GM12878 (cell line): ENCODE results near the gene UAP1. TPM values are rescaled to one million over a fixed set of nuclear protein-coding genes. Genes with fewer than 3 reads are reported as not detected.

ENCODE experiments used
- ATAC-seq: fragments of 200-7000 bp; cut with Tn5 transposase; 3 replicates; pipeline ENCODE4 v1.9.1; 2020; ENCODE audit warnings: mild to moderate bottlenecking, moderate library complexity
- BruUV-seq: library from RNA; stranded (reverse); fragments of 400-500 nt; replicated peaks from 2 replicates; lab custom pipeline; 2021; lab: Mats Ljungman, UMichigan
- CTCF ChIA-PET: fragments of 300-600 bp; sonication (Branson Sonifier 250); formaldehyde crosslinking; extraction: SDS; loops from one replicate; lab custom pipeline; 2021; ENCODE audit warnings: inconsistent platforms; lab: Yijun Ruan, JAX
- POLR2A ChIA-PET: fragments of 350-600 bp; formaldehyde crosslinking; extraction: SDS; loops from one replicate; lab custom pipeline; 2021; ENCODE audit warnings: inconsistent platforms; lab: Charles Lee
- RAD21 ChIA-PET: fragments of 300-600 bp; sonication (Branson Sonifier 250); formaldehyde crosslinking; loops from one replicate; lab custom pipeline; 2023; ENCODE audit warnings: antibody characterized with exemption; ENCODE audit not compliant: unreplicated experiment; lab: Charles Lee
- SMC1A ChIA-PET: fragments of 300-600 bp; sonication (Branson Sonifier 250); formaldehyde crosslinking; loops from one replicate; lab custom pipeline; 2023; ENCODE audit not compliant: unreplicated experiment, uncharacterized antibody; lab: Charles Lee
- DNase-seq: peaks from one replicate; pipeline ENCODE4 v3.0.0-alpha.2; 2011; ENCODE audit warnings: low read depth, low spot score
- FAIRE-seq: peaks from 3 replicates; lab custom pipeline; 2011; peaks lifted over from hg19 to GRCh38; lab: Jason Lieb, UNC
- H2AFZ ChIP-seq: 2 replicates; pipeline ENCODE4 v1.6.0; 2011; ENCODE audit warnings: low read depth, low read length, control low read depth; ENCODE audit not compliant: control insufficient read depth
- H3K27ac ChIP-seq: 2 replicates; pipeline ENCODE4 v1.5.1; 2011; ENCODE audit warnings: control low read depth; ENCODE audit not compliant: control insufficient read depth, insufficient read depth
- H3K27me3 ChIP-seq, 2 experiments: replicated peaks in 1 of 2; 2 replicates each; pipeline versions ENCODE4 v1.6.0 to v1.6.1; 2011; ENCODE audit warnings: low read length in 1 of 2; ENCODE audit not compliant: control insufficient read depth in 2 of 2, insufficient read depth in 2 of 2
- H3K36me3 ChIP-seq, 2 experiments: 2 replicates each; pipeline ENCODE4 v1.5.1; 2011; ENCODE audit warnings: low read length in 1 of 2; ENCODE audit not compliant: control insufficient read depth in 2 of 2, insufficient read depth in 2 of 2
- H3K4me1 ChIP-seq: 2 replicates; pipeline ENCODE4 v1.6.1; 2011; ENCODE audit warnings: mild to moderate bottlenecking, low read length, moderate library complexity, mixed read lengths; ENCODE audit not compliant: control insufficient read depth, insufficient read depth
- H3K4me2 ChIP-seq: 2 replicates; pipeline ENCODE4 v1.6.0; 2011; ENCODE audit warnings: control low read depth; ENCODE audit not compliant: control insufficient read depth, insufficient read depth
- H3K4me3 ChIP-seq: fragments of 200-600 bp; sonication (generic); 2 replicates; pipeline ENCODE4 v1.5.1; 2016
- H3K79me2 ChIP-seq: 2 replicates; pipeline ENCODE4 v1.6.0; 2011; ENCODE audit warnings: low read length; ENCODE audit not compliant: control insufficient read depth, insufficient read depth
- H3K9ac ChIP-seq: 2 replicates; pipeline ENCODE4 v1.8.0; 2011; ENCODE audit warnings: low read length, control low read depth, mixed read lengths; ENCODE audit not compliant: control insufficient read depth, insufficient read depth
- H3K9me3 ChIP-seq: replicated peaks from 3 replicates; pipeline ENCODE4 v1.5.1; 2011; ENCODE audit warnings: mild to moderate bottlenecking, low read length; ENCODE audit not compliant: control insufficient read depth, insufficient read depth
- H4K20me1 ChIP-seq: 2 replicates; pipeline ENCODE4 v1.6.0; 2011; ENCODE audit not compliant: control insufficient read depth, insufficient read depth
- MAX ChIP-seq: IDR thresholded peaks from 2 replicates; pipeline ENCODE4 v1.6.1; 2012; ENCODE audit warnings: low read depth, low read length, improper control_type of control experiment
- MEF2B ChIP-seq: fragments of 450-650 bp; IDR thresholded peaks from 2 replicates; pipeline ENCODE4 v1.6.1; 2018; ENCODE audit warnings: mild to moderate bottlenecking, moderate library complexity; ENCODE audit not compliant: partially characterized antibody, poor library complexity, severe bottlenecking
- NFIC ChIP-seq: IDR thresholded peaks from 2 replicates; pipeline ENCODE4 v1.6.1; 2012; ENCODE audit warnings: low read depth, mild to moderate bottlenecking, inconsistent platforms, low read length, moderate library complexity
- SIX5 ChIP-seq: IDR thresholded peaks from 2 replicates; pipeline ENCODE4 v1.6.1; 2011; ENCODE audit warnings: mild to moderate bottlenecking, low read depth, low read length, moderate library complexity; ENCODE audit not compliant: severe bottlenecking
- YBX1 ChIP-seq: fragments of 450-650 bp; IDR thresholded peaks from 2 replicates; pipeline ENCODE4 v1.6.1; 2016; ENCODE audit warnings: antibody characterized with exemption
- WGBS: methylation state at CpG from one replicate; pipeline ENCODE4 v1.1.6; 2016; ENCODE audit warnings: low lambda C conversion rate; ENCODE audit not compliant: insufficient replicate concordance, insufficient coverage; ENCODE audit errors: missing lambda C conversion rate; 5-methylcytosine and 5-hydroxymethylcytosine counted together
- in situ Hi-C: fragments of 300-500 bp; cut with MboI; formaldehyde crosslinking; loops from 9 replicates; pipeline ENCODE4 v1.14.3; 2018; ENCODE audit warnings: mixed read lengths
- intact Hi-C: fragments of 100-400 bp; cut with micrococcal nuclease; formaldehyde crosslinking; loops from one replicate; pipeline ENCODE4 v1.14.2; 2022; ENCODE audit not compliant: unreplicated experiment
- polyA plus RNA-seq, 11 experiments: library from polyadenylated mRNA; depleted of rRNA in 4 of 11; unstranded in 6 of 11; stranded (reverse) in 5 of 11; fragments of >200 nt; fragmentation: Nextera tagmentation in 4 of 11; fragmentation: Illumina TruSeq in 1 of 11; extraction: Ambion mirVana in 4 of 11; extraction: Trizol in 1 of 11; gene quantifications; 1 replicate in 1 of 11; 2 replicates in 10 of 11; pipeline versions ENCODE4 v1.2.1 to v1.2.3, GENCODE V29; 2011 to 2016; ENCODE audit warnings: inconsistent platforms in 2 of 11, missing spikeins in 2 of 11, low read depth in 1 of 11
- total RNA-seq, 4 experiments: library from RNA; depleted of rRNA in 3 of 4; stranded (reverse); fragments of >200 nt in 3 of 4; fragmentation: Illumina TruSeq in 1 of 4; extraction: Trizol in 1 of 4; gene quantifications; 2 replicates each; pipeline versions ENCODE4 v1.2.1 to v1.2.3, GENCODE V29; 2013 to 2021

The UAP1 gene
- total and polyA plus RNA-seq, 10 of the 15 experiments (the other 5 are each of a cell fraction or from before 2014, with no cell fraction given): 19.2 to 43.0 (median 30.7) TPM

- intact Hi-C loops (loop anchor here (1.0 kb wide), 1 partner anchor 187 kb away; no protein-coding TSS in a partner anchor), in situ Hi-C loops (no loop called here)
- H3K36me3 ChIP-seq: no peaks in the 10 kb centered on the region
- no TSS peak for BruUV-seq
- H3K27ac ChIP-seq: no peak overlapping the region
- H3K4me1 ChIP-seq: no peaks in the 10 kb centered on the region
- H3K9ac ChIP-seq: no peak overlapping the region
- no peak; the same call in 2 of the 3 replicates for ATAC-seq
- DNase-seq: no peak
- no peak overlapping the region for H3K4me2 ChIP-seq
- H3K27me3 ChIP-seq: no peaks in the 10 kb centered on the region
- no peak for FAIRE-seq
- ChIA-PET RAD21 (interaction anchor here (0.6 to 4.2 kb wide), 20 partner anchors 14 to 255 kb away, joined by 3 to 36 read pairs (median 5); partner anchors contain the start of gene DDR2), SMC1A (interaction anchor here (0.8 to 3.8 kb wide), 26 partner anchors 9 to 255 kb away, joined by 3 to 48 read pairs (median 5); partner anchors contain the start of gene DDR2), POLR2A (interaction anchor here (1.0 to 1.3 kb wide), 2 partner anchors 12 to 18 kb away, joined by 3 read pairs; no protein-coding TSS in a partner anchor), CTCF (interaction anchor here (0.7 to 3.5 kb wide), 43 partner anchors 8 to 703 kb away, joined by 3 to 79 read pairs (median 4); partner anchors contain the start of gene DDR2)
- H2AFZ ChIP-seq: no peak overlapping the region
- no peaks in the 10 kb centered on the region for H3K79me2 ChIP-seq
- no peaks in the 10 kb centered on the region for H4K20me1 ChIP-seq
- TF ChIP-seq YBX1 (no peak), MEF2B (no peak), NFIC (no peak), MAX (no peak), SIX5 (no peak)
- H3K4me3 ChIP-seq: no peak overlapping the region
- peaks cover 6% of the 10 kb centered on the region; the same call in 2 of the 3 replicates for H3K9me3 ChIP-seq
- WGBS: 54% methylated on average over 8 of the region's 8 CpGs
Measured at GRCh38 chr1:162612606-162613400, 51.3 kb downstream of the UAP1 start.
